ENCODE measurements around the gene HIVEP3.

The HIVEP3 gene

DNA sequence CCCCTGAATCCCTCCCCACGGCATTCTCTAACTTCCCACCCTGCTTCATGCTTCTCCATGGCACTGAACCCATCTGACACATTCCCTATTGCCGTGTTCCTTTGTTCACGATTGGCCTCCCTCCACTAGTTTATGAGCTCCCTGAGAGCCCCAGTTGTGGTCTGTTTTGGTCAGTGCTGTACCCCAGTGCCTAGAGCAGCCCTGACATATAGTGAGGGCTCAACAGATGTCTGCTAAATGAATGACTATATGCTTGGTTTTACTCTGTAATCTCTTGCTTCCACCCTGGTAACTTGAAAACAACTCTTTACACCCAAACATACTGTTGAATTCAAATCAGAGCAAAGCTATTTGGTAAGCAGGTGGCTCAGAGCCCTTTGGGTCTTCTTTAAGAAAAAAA lies 263.1 kb downstream of the HIVEP3 start:
- no peak for TF ChIP-seq TRIM28 (IDR thresholded peaks at IDR 0.05; ENCODE audit: borderline replicate concordance, low read length)
- 0 out of 2 replicates have a peak, but pooled peaks have one; percentile 13 for TF ChIP-seq SCRT2 (tag by site-specific recombination; IDR thresholded peaks at IDR 0.05)
- H3K9me3 ChIP-seq (ENCODE audit: control insufficient read depth, insufficient read depth, low read depth, low read length) = no peaks in the 10 kb centered on the region
- no peaks in the 10 kb centered on the region for H3K4me1 ChIP-seq (ENCODE audit: control insufficient read depth, insufficient read depth, low read length)
- CTCF ChIA-PET = interaction anchor here (0.7 kb wide), 1 partner anchor 14 kb away, joined by 3 read pairs; no protein-coding TSS in a partner anchor
- no peak overlapping the region for H3K27ac ChIP-seq (ENCODE audit: extremely low read depth, low read depth, low read length)
- no peak overlapping the region for H3K4me3 ChIP-seq (ENCODE audit: low read depth, low read length)
- POLR2A ChIA-PET = interaction anchor here (0.7 kb wide), 1 partner anchor 136 kb away, joined by 9 read pairs; no protein-coding TSS in a partner anchor
- H3K36me3 ChIP-seq (ENCODE audit: control insufficient read depth in 2 of 2, insufficient read depth in 1 of 2, low read length in 2 of 2) = no peaks in the 10 kb centered on the region

DNA sequence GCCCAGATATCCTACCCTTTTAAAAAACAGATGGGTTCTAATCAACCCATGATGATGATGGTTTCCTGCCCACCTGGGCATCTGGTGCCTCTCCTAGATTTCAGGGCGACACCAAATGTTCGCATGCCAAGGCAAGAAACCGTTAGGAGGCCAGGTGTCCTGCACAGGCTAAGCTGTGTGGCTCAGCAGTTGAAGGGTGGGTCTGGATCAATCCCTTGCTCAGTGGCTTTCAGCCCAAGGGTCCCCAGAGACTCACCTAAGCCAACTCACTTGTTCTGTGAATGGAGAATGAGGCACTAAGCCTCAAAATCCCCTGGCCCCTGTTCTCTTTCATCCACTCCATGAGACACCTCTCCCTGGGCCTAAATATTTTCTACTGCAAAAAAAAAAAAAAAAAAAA lies 265.1 kb downstream of the HIVEP3 start:
- ChIA-PET CTCF (interaction anchor here (0.8 to 1.2 kb wide), 2 partner anchors 52 to 74 kb away, joined by 3 read pairs; no protein-coding TSS in a partner anchor), POLR2A (interaction anchor here (1.3 kb wide), 1 partner anchor 8 kb away, joined by 3 read pairs; no protein-coding TSS in a partner anchor)
- Histone ChIP-seq H3K4me3 (ENCODE audit: low read depth, low read length) (no peak overlapping the region), H3K4me1 (ENCODE audit: control insufficient read depth, insufficient read depth, low read length) (no peaks in the 10 kb centered on the region), H3K9me3 (ENCODE audit: control insufficient read depth, insufficient read depth, low read depth, low read length) (no peaks in the 10 kb centered on the region), H3K27ac (ENCODE audit: extremely low read depth, low read depth, low read length) (no peak overlapping the region), H3K36me3 (ENCODE audit: control insufficient read depth in 2 of 2, insufficient read depth in 1 of 2, low read length in 2 of 2) (no peaks in the 10 kb centered on the region)
- TF ChIP-seq GLI4 (tag by site-specific recombination; IDR thresholded peaks at IDR 0.05) = no peak
- TF ChIP-seq ZNF10 (tag by site-specific recombination; IDR thresholded peaks at IDR 0.05) = peak; percentile 90

DNA sequence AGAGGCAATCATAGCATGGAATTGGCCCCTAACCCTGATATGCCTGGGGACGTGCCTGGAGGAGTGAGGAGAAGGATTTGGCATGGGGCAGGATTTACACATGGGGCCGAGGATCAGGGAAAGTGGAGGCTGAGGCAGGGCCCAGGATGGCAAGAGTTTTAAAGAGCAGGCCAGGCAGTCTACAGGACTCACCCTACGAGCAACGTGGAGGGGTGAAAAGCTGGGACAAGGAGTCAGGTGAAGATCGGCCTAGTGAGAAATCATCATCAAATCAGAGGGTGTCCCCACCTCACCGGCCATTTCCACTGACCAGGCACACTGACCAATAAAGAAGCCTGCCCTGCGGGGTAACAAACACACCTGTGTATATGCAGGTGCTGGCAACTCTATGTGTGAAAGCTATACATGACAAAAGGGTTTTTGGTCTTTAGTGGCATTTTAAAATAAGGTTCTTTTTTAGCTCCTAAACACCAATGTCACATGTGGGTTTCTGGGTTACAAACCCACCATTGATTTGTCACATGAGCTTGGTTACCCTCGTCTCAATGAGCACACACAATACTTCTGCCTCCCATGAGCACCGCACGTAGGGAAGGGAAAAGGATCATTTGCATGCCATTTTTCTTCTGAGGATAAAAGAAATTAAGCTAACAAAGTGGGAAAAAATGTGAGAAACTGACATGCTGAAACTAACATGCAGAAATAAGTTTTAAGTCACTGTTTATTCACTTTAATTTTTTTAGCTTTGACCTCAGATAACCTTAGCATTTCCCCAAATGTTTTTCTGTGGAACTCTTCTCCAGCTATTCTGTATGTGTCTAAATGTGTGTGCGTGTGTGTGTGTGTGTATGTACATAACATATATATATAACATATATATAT lies 266.1 kb downstream of the HIVEP3 start:
- H3K9me3 ChIP-seq (ENCODE audit: control insufficient read depth, insufficient read depth, low read depth, low read length) = no peaks in the 10 kb centered on the region
- no peaks in the 10 kb centered on the region for H3K36me3 ChIP-seq (ENCODE audit: control insufficient read depth in 2 of 2, insufficient read depth in 1 of 2, low read length in 2 of 2)
- no peak overlapping the region for H3K27ac ChIP-seq (ENCODE audit: extremely low read depth, low read depth, low read length)
- no peak for TF ChIP-seq ZFP3 (tag by site-specific recombination; IDR thresholded peaks at IDR 0.05; ENCODE audit: low read depth)
- TF ChIP-seq ZNF768 (tag by site-specific recombination; IDR thresholded peaks at IDR 0.05) = no peak
- TF ChIP-seq, protein P1, sequence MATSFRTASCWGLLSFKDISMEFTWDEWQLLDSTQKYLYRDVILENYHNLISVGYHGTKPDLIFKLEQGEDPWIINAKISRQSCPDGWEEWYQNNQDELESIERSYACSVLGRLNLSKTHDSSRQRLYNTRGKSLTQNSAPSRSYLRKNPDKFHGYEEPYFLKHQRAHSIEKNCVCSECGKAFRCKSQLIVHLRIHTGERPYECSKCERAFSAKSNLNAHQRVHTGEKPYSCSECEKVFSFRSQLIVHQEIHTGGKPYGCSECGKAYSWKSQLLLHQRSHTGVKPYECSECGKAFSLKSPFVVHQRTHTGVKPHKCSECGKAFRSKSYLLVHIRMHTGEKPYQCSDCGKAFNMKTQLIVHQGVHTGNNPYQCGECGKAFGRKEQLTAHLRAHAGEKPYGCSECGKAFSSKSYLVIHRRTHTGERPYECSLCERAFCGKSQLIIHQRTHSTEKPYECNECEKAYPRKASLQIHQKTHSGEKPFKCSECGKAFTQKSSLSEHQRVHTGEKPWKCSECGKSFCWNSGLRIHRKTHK (tag by site-specific recombination; IDR thresholded peaks at IDR 0.05) = no peak
- TF ChIP-seq ZNF157 (tag by site-specific recombination; IDR thresholded peaks at IDR 0.05) = no peak
- TF ChIP-seq ZNF843 (tag by site-specific recombination; IDR thresholded peaks at IDR 0.05) = no peak
- TF ChIP-seq ZNF274 (IDR thresholded peaks at IDR 0.05; ENCODE audit: low read length) = no peak
- no peak for TF ChIP-seq ZNF274 (tag by site-specific recombination; IDR thresholded peaks at IDR 0.05; ENCODE audit: borderline replicate concordance)
- no peak for TF ChIP-seq ZNF610 (tag by site-specific recombination; IDR thresholded peaks at IDR 0.05; ENCODE audit: borderline replicate concordance)
- no peak for TF ChIP-seq ZNF211 (tag by site-specific recombination; IDR thresholded peaks at IDR 0.05; ENCODE audit: low read depth)
- no peak for TF ChIP-seq ZNF521 (tag by site-specific recombination; IDR thresholded peaks at IDR 0.05)
- TF ChIP-seq, protein P2, sequence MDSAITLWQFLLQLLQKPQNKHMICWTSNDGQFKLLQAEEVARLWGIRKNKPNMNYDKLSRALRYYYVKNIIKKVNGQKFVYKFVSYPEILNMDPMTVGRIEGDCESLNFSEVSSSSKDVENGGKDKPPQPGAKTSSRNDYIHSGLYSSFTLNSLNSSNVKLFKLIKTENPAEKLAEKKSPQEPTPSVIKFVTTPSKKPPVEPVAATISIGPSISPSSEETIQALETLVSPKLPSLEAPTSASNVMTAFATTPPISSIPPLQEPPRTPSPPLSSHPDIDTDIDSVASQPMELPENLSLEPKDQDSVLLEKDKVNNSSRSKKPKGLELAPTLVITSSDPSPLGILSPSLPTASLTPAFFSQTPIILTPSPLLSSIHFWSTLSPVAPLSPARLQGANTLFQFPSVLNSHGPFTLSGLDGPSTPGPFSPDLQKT (IDR thresholded peaks at IDR 0.05; ENCODE audit: borderline replicate concordance, low read depth, low read length) = no peak
- TF ChIP-seq ZNF416 (tag by site-specific recombination; IDR thresholded peaks at IDR 0.05) = no peak
- no peak for TF ChIP-seq ZNF394 (tag by site-specific recombination; IDR thresholded peaks at IDR 0.05; ENCODE audit: borderline replicate concordance)
- TF ChIP-seq, protein P3, sequence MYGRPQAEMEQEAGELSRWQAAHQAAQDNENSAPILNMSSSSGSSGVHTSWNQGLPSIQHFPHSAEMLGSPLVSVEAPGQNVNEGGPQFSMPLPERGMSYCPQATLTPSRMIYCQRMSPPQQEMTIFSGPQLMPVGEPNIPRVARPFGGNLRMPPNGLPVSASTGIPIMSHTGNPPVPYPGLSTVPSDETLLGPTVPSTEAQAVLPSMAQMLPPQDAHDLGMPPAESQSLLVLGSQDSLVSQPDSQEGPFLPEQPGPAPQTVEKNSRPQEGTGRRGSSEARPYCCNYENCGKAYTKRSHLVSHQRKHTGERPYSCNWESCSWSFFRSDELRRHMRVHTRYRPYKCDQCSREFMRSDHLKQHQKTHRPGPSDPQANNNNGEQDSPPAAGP (tag by site-specific recombination; IDR thresholded peaks at IDR 0.05) = no peak
- no peak for TF ChIP-seq ZNF146 (tag by site-specific recombination; IDR thresholded peaks at IDR 0.05)
- TF ChIP-seq, protein P4, sequence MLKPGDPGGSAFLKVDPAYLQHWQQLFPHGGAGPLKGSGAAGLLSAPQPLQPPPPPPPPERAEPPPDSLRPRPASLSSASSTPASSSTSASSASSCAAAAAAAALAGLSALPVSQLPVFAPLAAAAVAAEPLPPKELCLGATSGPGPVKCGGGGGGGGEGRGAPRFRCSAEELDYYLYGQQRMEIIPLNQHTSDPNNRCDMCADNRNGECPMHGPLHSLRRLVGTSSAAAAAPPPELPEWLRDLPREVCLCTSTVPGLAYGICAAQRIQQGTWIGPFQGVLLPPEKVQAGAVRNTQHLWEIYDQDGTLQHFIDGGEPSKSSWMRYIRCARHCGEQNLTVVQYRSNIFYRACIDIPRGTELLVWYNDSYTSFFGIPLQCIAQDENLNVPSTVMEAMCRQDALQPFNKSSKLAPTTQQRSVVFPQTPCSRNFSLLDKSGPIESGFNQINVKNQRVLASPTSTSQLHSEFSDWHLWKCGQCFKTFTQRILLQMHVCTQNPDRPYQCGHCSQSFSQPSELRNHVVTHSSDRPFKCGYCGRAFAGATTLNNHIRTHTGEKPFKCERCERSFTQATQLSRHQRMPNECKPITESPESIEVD (tag by site-specific recombination; IDR thresholded peaks at IDR 0.05) = no peak
- no peak for TF ChIP-seq SP2 (tag by site-specific recombination; IDR thresholded peaks at IDR 0.05)
- TF ChIP-seq ZBTB8A (tag by site-specific recombination; IDR thresholded peaks at IDR 0.05) = no peak
- TF ChIP-seq ZBTB21 (tag by site-specific recombination; IDR thresholded peaks at IDR 0.05) = no peak
- TF ChIP-seq OVOL3 (tag by site-specific recombination; IDR thresholded peaks at IDR 0.05) = no peak
- TF ChIP-seq ZSCAN23 (tag by site-specific recombination; IDR thresholded peaks at IDR 0.05) = no peak
- H3K4me1 ChIP-seq (ENCODE audit: control insufficient read depth, insufficient read depth, low read length) = no peaks in the 10 kb centered on the region
- ChIA-PET POLR2A (interaction anchor here (1.3 kb wide), 1 partner anchor 9 kb away, joined by 3 read pairs; no protein-coding TSS in a partner anchor), CTCF (interaction anchor here (0.8 to 1.2 kb wide), 2 partner anchors 51 to 73 kb away, joined by 3 read pairs; no protein-coding TSS in a partner anchor)
- no peak overlapping the region for H3K4me3 ChIP-seq (ENCODE audit: low read depth, low read length)

All from HEK293 (cell line).